HEK293 (cell line): Measurements from ENCODE around the gene USP12.

Experiments
- CTCF ChIP-seq: fragments of 450-650 bp; formaldehyde crosslinking; IDR thresholded peaks from 2 replicates; pipeline ENCODE4 v1.5.1; 2016; ENCODE audit warnings: missing biosample characterization, missing genetic modification characterization
- SCRT1 ChIP-seq: fragments of 450-650 bp; formaldehyde crosslinking; IDR thresholded peaks from 2 replicates; pipeline ENCODE4 v1.5.1; 2016; ENCODE audit warnings: missing biosample characterization, missing genetic modification characterization, borderline replicate concordance
- SP2 ChIP-seq: fragments of 450-650 bp; formaldehyde crosslinking; IDR thresholded peaks from 2 replicates; pipeline ENCODE4 v1.5.1; 2016; ENCODE audit warnings: missing biosample characterization, missing genetic modification characterization
- YY1 ChIP-seq: fragments of 450-650 bp; formaldehyde crosslinking; IDR thresholded peaks from 2 replicates; pipeline ENCODE4 v1.5.1; 2018; ENCODE audit warnings: missing biosample characterization, missing genetic modification characterization
- ZBTB7A ChIP-seq: fragments of 450-650 bp; formaldehyde crosslinking; IDR thresholded peaks from 2 replicates; pipeline ENCODE4 v1.5.1; 2016; ENCODE audit warnings: low read depth, missing biosample characterization, missing genetic modification characterization
- ZNF174 ChIP-seq: fragments of 450-650 bp; formaldehyde crosslinking; IDR thresholded peaks from 2 replicates; pipeline ENCODE4 v1.5.0; 2017; ENCODE audit warnings: missing biosample characterization, mild to moderate bottlenecking, missing genetic modification characterization
- ZNF175 ChIP-seq: fragments of 450-650 bp; formaldehyde crosslinking; IDR thresholded peaks from 2 replicates; pipeline ENCODE4 v1.5.1; 2016; ENCODE audit warnings: missing biosample characterization, missing genetic modification characterization
- ZNF18 ChIP-seq: fragments of 450-650 bp; formaldehyde crosslinking; IDR thresholded peaks from 2 replicates; pipeline ENCODE4 v1.5.1; 2016; ENCODE audit warnings: missing biosample characterization, missing genetic modification characterization
- ZNF202 ChIP-seq: fragments of 450-650 bp; formaldehyde crosslinking; IDR thresholded peaks from 2 replicates; pipeline ENCODE4 v1.5.1; 2016; ENCODE audit warnings: missing biosample characterization, missing genetic modification characterization, borderline replicate concordance
- ZNF654 ChIP-seq: fragments of 450-650 bp; formaldehyde crosslinking; IDR thresholded peaks from 2 replicates; pipeline ENCODE4 v1.5.1; 2016; ENCODE audit warnings: low read depth, missing biosample characterization, missing genetic modification characterization
- ZNF785 ChIP-seq: fragments of 450-650 bp; formaldehyde crosslinking; IDR thresholded peaks from 2 replicates; pipeline ENCODE4 v1.5.1; 2016; ENCODE audit warnings: missing biosample characterization, missing genetic modification characterization
- ZNF792 ChIP-seq: fragments of 450-650 bp; formaldehyde crosslinking; IDR thresholded peaks from 2 replicates; pipeline ENCODE4 v1.5.1; 2016; ENCODE audit warnings: missing biosample characterization, missing genetic modification characterization

GRCh38 chr13:27147530-27148170, 24.0 kb downstream of the USP12 start:
- no peak for TF ChIP-seq CTCF (tag by site-specific recombination)
- no peak for TF ChIP-seq YY1 (tag by site-specific recombination)
- TF ChIP-seq ZNF174 (tag by site-specific recombination): no peak
- no peak for TF ChIP-seq SP2
- no peak for TF ChIP-seq ZNF792 (tag by site-specific recombination)
- TF ChIP-seq ZNF654: no peak
- TF ChIP-seq ZNF175 (tag by site-specific recombination): no peak
- TF ChIP-seq ZNF785 (tag by site-specific recombination): no peak
- TF ChIP-seq ZBTB7A: no peak
- no peak for TF ChIP-seq ZNF18 (tag by site-specific recombination)
- no peak for TF ChIP-seq ZNF202 (tag by site-specific recombination)
- no peak for TF ChIP-seq SCRT1 (tag by site-specific recombination)
